HG03064 (cell line): ENCODE results near the gene GMIP.

ENCODE experiments used
- ATAC-seq: cut with Tn5 transposase; IDR thresholded peaks from one replicate; pipeline ENCODE4 v1.9.1; 2021; ENCODE audit warnings: low read depth; ENCODE audit not compliant: unreplicated experiment

Gene GMIP

GRCh38 chr19:19637186-19637522 is 6.3 kb downstream of the GMIP start:
- no peak for ATAC-seq

- ATAC-seq: no peak
Observed at GRCh38 chr19:19636573-19637185, 6.8 kb downstream of the GMIP start.

DNA sequence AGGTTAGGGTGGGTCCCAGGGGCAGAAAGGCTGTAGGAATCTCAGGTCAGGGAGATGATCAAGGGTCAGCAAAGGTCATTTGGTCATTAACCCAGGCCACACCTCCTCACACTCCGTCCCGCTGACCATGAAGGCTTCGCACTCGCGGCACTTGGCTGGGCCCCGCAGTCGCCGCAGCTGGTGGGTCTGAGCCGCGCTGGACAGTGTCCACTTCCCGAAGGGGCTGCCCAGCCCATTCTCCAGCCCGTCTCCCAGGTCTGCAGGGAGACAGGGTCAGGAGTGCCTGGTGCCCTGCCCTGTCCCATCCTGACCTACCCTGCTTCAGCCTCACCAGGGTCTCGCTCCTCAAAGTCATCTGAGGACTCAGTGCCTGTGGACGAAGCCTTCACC is 8.1 kb downstream of the GMIP start:
- no peak for ATAC-seq

- ATAC-seq: no peak
Observed at GRCh38 chr19:19634516-19635312, 8.7 kb downstream of the GMIP start.

GRCh38 chr19:19633711-19634515 is 9.5 kb downstream of the GMIP start:
- no peak for ATAC-seq

DNA sequence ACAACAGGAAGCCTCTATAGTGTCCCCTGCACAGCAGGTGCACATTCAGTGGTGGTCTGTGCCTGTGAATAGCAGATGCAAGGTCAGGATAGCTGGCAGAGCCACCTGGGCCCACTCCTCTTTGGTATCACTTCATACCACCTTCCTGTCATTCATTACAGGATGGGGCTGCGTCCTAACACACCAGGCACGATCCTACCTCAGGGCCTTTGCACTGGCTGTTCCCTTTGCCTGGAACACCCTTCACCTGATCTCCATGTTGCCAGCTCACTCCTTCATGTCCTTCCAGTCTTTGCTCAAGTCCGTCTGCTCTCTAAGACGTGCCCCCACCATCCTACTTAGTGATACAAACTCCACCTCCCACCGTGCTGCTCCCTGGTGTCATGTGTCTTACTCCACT is 10.8 kb downstream of the GMIP start:
- no peak for ATAC-seq

DNA sequence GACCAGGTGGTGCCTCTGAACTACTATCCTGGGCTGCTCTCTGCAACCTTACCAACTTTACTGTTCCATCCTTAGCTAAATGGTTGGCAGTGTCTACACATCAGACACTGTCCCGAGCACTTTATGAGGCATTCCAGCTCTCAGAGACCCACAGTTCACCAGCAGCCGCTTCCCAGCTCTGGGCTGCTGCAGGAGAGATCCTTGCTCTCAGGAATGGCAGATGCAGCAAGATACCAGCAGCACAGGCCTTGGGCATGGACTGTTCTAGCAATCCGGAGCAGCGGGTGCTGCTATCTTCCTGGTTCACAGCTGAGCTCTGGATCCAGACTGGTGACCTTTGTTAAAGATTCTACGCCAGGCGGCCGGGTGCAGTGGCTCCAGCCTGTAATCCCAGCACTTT is 12.1 kb downstream of the GMIP start:
- no peak for ATAC-seq

DNA sequence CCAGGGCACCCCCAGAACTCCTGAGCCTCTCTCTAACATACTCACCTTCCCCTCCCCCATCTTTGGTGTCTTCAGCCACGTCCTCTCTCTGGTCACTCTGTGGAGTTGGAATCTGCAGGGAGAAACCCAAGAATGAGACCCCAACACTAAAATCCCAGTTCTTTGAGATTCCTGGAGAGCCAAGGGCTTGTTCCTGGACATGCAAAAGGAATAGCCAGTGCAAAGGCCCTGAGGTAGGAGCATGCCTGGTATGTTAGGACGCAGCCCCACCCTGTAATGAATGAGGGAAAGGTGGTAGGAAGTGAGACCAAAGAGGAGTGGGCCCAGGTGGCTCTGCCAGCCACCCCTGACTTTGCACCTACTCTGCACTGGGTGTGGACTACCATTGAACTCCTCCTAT is 13.0 kb downstream of the GMIP start:
- no peak for ATAC-seq

- no peak for ATAC-seq
Observed at GRCh38 chr19:19630062-19630414, 13.4 kb downstream of the GMIP start.

- ATAC-seq: no peak
Observed at GRCh38 chr19:19628501-19629134, 14.8 kb downstream of the GMIP start.

GRCh38 chr19:19627621-19628500 is 15.6 kb downstream of the GMIP start, which contains the start of gene LPAR2:
LPAR2 (minus strand) TSS chr19:19628220; CDS start chr19:19627275, 945 bp downstream.
- ATAC-seq: no peak

DNA sequence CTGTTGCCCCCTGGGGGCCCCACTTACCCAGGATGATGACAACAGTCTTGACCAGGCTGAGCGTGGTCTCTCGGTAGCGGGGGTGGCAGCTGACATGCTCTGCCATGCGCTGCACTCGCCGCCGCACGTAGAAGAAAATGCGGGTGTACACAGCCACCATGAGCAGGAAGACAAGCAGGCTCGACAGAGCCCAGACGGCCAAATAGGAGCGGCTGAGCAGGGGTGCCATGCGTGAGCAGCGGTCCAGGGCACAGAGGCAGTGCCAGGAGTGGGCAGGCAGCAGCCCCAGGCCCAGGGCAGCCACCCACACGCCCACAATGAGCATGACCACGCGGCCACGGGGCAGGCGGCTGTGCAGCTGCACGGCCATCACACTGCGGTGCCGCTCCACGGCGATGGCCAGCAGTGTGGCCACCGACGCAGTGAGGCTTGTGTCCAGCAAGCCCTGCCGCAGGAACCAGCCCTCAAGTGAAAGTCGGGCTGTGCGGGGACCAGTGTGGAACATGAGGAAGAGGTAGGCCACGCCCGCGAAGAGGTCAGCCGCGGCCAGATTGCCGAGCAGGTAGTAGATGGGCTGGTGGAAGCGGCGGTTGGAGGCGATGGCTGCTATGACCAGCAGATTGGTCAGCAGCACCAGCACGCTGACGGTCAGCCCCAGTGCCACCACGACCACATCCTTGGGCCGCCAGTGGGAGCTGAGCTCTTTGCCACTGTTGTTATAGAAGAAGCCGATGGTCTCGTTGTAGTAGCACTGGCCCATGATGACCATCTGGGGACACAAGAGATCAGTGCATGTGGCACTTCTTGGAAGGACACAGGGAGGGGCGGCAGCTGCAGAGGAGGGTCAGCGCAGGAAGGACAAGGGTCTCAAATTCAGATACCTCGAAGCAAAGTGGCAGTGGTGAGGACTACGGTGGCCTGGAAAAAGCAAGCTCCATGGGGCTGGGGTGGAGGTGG is 16.7 kb downstream of the GMIP start:
- no peak for ATAC-seq

DNA sequence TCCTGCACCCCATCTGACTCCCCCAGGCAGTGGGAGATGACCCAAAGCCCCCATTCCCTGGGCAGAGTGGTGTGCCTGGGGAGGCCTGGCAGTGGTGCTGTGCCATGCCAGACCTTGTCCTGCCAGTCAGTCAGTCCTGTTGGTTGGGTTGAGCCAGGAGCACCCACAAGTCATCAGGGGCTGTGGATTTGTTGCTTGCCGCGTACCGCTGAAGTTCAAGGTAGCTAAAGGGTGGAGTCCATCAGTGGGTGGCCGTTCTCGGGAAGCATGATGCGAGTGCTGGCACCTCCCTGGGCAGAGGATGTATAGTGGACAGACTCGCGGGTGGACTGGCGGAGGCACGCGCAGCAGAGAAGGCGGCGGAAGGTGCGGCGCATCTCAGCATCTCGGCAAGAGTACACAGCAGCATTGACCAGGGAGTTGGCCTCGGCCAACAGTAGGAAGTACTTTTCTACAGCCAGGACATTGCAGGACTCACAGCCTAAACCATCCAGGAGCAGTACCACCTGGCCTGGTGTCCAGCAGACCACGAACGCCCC is 19.4 kb downstream of the GMIP start:
- ATAC-seq: no peak

DNA sequence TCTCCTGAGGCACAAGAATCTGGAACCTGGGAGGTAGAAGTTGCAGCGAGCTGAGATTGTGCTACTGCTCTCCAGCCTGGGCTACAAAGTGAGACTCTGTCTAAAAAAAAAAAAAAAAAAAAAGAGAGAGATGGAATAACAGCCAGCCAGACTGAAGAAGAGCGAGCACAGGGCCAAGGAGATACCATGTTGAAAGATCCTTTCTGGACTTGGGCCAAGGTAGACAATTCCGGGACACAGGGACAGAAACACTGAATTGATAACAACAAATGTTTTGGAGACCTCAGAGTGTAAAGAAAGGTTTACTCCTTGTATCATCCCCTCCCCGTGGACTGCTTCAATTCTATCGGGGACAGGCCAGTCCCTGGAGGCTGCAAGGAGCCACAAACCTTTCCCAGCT is 20.1 kb downstream of the GMIP start:
- no peak for ATAC-seq

- ATAC-seq: no peak
Observed at GRCh38 chr19:19619849-19620210, 23.6 kb downstream of the GMIP start.

- ATAC-seq: no peak
Observed at GRCh38 chr19:19619181-19619848, 24.1 kb downstream of the GMIP start.

GRCh38 chr19:19618219-19619051 is 25.0 kb downstream of the GMIP start, which contains the start of gene PBX4:
PBX4 (minus strand) TSS chr19:19618687; CDS start chr19:19618629, 58 bp downstream.
- peak; percentile 91 for ATAC-seq
